ENCODE data around the gene ANXA4.

The ANXA4 gene

GRCh38 chr2:69833752-69834151 lies 91.8 kb downstream of the ANXA4 start:
- in situ Hi-C loops (cut with HindIII; ENCODE audit: low sequenced_read_pairs) = no loop called here

GRCh38 chr2:69835666-69836065 lies 93.7 kb downstream of the ANXA4 start:
- in situ Hi-C loops (cut with HindIII; ENCODE audit: low sequenced_read_pairs) = no loop called here

DNA sequence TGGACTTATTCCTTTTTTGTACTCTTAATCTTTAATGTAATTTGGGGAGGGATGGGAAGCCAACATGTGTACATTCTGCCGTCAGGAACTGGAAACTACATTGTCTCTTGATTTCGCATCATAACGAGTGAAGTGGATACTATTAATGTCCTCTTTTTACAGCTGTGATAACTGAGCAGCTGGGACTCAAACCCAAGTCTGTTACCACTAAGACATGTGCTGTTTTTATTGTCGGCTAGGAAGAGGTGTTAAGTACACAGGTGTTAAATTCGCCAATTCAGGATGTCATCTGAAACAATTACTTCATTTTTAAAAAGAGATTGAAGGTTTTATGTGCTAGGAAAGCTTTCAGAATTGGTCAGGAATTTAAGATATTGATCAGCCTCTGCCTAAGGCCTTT lies 94.4 kb downstream of the ANXA4 start:
- in situ Hi-C loops (cut with HindIII; ENCODE audit: low sequenced_read_pairs) = no loop called here

DNA sequence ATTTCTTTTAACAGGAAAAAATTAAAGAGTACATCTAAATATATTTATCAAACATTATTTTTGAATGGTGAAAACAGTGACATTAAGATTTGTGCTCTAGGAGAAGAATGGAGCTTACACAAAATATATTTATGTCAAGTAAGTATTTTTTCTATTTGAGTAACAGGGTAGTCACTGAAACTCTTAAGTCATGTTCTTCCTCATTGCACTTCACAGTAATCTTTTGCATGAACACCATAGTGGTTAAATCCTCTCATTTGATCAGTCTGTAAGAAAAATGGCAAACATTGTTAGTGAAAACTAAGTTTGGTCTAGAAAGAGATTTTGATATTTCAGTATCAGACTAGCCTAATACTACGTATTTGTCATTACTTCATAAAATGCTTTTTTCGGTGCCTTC lies 95.6 kb downstream of the ANXA4 start:
- in situ Hi-C loops (cut with HindIII; ENCODE audit: low sequenced_read_pairs) = no loop called here

DNA sequence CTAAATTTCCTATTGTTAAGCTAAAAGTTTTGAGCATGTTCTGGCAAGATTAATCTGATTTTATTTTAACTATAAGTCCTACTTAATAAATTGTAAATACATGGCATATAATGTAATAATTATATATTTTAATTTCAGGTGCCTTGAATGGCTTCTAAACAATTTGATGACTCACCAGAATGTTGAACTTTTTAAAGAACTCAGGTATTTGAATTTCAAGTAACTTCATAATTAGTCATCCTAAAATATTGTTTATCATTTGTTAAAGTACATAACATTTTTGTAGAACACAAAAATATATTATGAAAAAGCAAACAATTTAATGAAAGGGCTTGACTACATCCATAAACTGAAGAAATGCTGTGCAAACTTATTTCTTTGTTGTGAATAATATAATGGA lies 102.1 kb downstream of the ANXA4 start:
- in situ Hi-C loops (cut with HindIII; ENCODE audit: low sequenced_read_pairs) = no loop called here

GRCh38 chr2:69844560-69844959 lies 102.6 kb downstream of the ANXA4 start:
- in situ Hi-C loops (cut with HindIII; ENCODE audit: low sequenced_read_pairs) = no loop called here

GRCh38 chr2:69846182-69847067 lies 104.5 kb downstream of the ANXA4 start:
- in situ Hi-C loops (cut with HindIII; ENCODE audit: low sequenced_read_pairs) = no loop called here

DNA sequence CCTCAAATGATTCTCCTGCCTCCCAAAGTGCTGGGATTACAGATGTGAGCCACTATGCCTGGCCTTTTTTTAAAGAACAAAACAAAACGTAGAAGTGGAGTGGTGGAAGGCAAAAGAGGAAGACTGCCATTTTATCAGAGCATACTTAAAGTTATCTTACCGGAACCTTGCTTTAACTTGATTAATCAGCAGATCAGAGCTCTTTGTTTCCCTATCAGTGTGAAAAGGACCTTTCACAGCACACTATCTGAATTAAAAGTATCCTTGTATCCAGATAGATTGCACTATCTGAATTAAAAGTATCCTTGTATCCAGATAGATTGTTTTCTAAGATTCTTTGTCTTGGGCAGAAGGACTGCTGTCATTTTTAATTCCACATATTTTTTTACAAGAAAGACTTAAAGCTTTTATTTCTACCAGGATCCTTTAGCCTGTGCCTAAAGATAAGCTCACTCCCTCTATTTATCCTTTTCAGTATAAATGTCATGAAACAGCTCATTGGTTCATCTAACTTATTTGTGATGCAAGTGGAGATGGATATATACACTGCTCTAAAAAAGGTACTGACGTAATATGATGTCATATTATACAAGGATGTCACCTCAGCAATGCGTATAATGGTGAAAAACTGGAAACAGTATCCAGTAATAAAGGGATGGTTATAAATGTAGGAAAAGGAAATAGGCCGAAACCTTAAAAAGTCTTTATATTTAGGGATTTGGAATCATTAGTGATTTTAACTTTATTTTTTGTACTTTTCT lies 105.3 kb downstream of the ANXA4 start:
- in situ Hi-C loops (cut with HindIII; ENCODE audit: low sequenced_read_pairs) = no loop called here

- in situ Hi-C loops (cut with HindIII; ENCODE audit: low sequenced_read_pairs) = no loop called here
Observed at GRCh38 chr2:69848186-69848790, 106.4 kb downstream of the ANXA4 start.

- in situ Hi-C loops (cut with HindIII; ENCODE audit: low sequenced_read_pairs) = no loop called here
Observed at GRCh38 chr2:69858261-69858660, 116.3 kb downstream of the ANXA4 start.

DNA sequence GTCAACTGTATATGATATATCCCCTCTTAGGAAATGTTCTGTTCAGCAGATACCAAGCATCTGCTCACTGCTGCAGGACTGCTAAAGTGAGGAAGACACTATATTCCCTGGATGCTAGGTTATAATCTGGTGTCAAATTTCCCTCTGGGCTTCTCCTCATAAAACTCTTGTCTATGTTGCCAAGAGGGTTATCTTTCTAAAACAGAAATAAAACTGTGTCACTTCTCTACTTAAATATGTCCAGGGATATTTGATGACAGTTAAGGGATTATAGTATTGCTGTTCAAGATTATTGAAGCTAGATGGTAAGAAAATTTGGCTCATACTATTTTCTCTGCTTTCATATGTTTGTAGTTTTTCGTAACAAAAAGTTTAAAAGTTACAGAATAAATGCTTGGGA lies 121.4 kb downstream of the ANXA4 start:
- in situ Hi-C loops (cut with HindIII; ENCODE audit: low sequenced_read_pairs) = no loop called here

All from endothelial cell of hepatic sinusoid (primary cell).